Measurements from ENCODE around the gene MN1. TPM values are rescaled to one million over a fixed set of nuclear protein-coding genes. Genes with fewer than 3 reads are reported as not detected.

Gene MN1
- total RNA-seq (2022; extraction: Qiagen RNA extraction; ENCODE audit: low read depth): 2.8 to 4.9 TPM (median 3.4 TPM) in 5 replicates

GRCh38 chr22:27801616-27802345 is at the start of gene MN1:
MN1 (minus strand) TSS chr22:27801756; CDS start chr22:27800543, 1,213 bp downstream.

Other genes with a start within 250 kb of the MN1 start
- 43.6 to 64.2 TPM (median 46.5 TPM) in 5 replicates for gene PITPNB, start 117.5 kb upstream of the MN1 start, total RNA-seq (2022; extraction: Qiagen RNA extraction; ENCODE audit: low read depth)